ENCODE data around the gene MDH1B.

DNA sequence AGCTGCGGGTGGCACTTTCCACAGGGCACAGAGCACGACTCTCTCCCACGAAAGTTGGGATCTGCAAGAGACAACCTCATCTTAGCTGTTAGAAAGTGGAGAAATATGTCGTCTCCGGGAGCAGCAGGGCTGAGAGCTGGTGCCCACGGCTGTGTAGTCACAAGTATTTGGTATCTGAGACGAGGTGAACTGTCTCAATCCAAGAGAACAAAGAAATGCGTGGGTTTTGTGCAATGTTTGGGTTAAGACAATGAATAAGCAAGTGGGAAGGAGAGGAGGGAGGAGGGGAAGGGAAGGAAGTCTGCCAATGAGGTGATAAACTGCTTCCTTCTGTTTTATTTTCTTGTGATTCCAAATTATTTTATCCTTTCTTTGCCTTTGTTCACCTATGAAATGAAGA is 65.0 kb downstream of the MDH1B start:
- TF ChIP-seq, protein P1, sequence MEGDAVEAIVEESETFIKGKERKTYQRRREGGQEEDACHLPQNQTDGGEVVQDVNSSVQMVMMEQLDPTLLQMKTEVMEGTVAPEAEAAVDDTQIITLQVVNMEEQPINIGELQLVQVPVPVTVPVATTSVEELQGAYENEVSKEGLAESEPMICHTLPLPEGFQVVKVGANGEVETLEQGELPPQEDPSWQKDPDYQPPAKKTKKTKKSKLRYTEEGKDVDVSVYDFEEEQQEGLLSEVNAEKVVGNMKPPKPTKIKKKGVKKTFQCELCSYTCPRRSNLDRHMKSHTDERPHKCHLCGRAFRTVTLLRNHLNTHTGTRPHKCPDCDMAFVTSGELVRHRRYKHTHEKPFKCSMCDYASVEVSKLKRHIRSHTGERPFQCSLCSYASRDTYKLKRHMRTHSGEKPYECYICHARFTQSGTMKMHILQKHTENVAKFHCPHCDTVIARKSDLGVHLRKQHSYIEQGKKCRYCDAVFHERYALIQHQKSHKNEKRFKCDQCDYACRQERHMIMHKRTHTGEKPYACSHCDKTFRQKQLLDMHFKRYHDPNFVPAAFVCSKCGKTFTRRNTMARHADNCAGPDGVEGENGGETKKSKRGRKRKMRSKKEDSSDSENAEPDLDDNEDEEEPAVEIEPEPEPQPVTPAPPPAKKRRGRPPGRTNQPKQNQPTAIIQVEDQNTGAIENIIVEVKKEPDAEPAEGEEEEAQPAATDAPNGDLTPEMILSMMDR (IDR thresholded peaks at IDR 0.05), result no peak
- TF ChIP-seq POLR2A (IDR thresholded peaks at IDR 0.05), result no peak
